K562 (cell line): Measurements from ENCODE around the gene POMGNT2. TPM values are rescaled to one million over a fixed set of nuclear protein-coding genes. Genes with fewer than 3 reads are reported as not detected.
A peak's percentile ranks its signal among the peaks of the same experiment; 100 is the strongest.

ENCODE experiments used
- ATF6 ChIP-seq: sonication (generic); formaldehyde crosslinking; IDR thresholded peaks from 2 replicates; pipeline ENCODE4 v1.4.0; 2020; ENCODE audit warnings: mild to moderate bottlenecking, missing genetic modification reagents
- C11orf30 ChIP-seq: fragments of 450-650 bp; IDR thresholded peaks from 2 replicates; pipeline ENCODE4 v1.6.1; 2016; ENCODE audit warnings: low read depth, mild to moderate bottlenecking
- FIP1L1 ChIP-seq: fragments of 200-400 bp; formaldehyde crosslinking; IDR thresholded peaks from 2 replicates; pipeline ENCODE4 v1.6.1; 2018; ENCODE audit warnings: mild to moderate bottlenecking, low read depth, low read length; ENCODE audit not compliant: poor library complexity, severe bottlenecking
- FOXA3 ChIP-seq, 2 experiments: fragments of 450-650 bp in 1 of 2; sonication (generic) in 1 of 2; formaldehyde crosslinking; IDR thresholded peaks in 1 of 2; conservative IDR thresholded peaks in 1 of 2; 2 replicates each; pipeline versions ENCODE4 v1.4.0 to v1.8.0; 2020 to 2022; ENCODE audit warnings: mild to moderate bottlenecking in 2 of 2, missing genetic modification reagents in 1 of 2
- HMG20A ChIP-seq: fragments of 450-650 bp; formaldehyde crosslinking; conservative IDR thresholded peaks from 2 replicates; pipeline ENCODE4 v1.4.0; 2020; ENCODE audit warnings: mild to moderate bottlenecking, mixed read lengths
- HMGN3 ChIP-seq: IDR thresholded peaks from 2 replicates; pipeline ENCODE4 v1.6.1; 2011; ENCODE audit warnings: borderline replicate concordance, low read depth, mild to moderate bottlenecking, mixed read lengths, low read length; ENCODE audit not compliant: insufficient read length; ENCODE audit errors: extremely low read depth
- LEF1 ChIP-seq: fragments of 450-650 bp; IDR thresholded peaks from 2 replicates; pipeline ENCODE4 v1.6.1; 2016; ENCODE audit warnings: mild to moderate bottlenecking
- NCOA1 ChIP-seq: fragments of 450-650 bp; IDR thresholded peaks from 2 replicates; pipeline ENCODE4 v1.6.1; 2016; ENCODE audit warnings: low read depth
- POLR2G ChIP-seq: fragments of 200-400 bp; formaldehyde crosslinking; IDR thresholded peaks from 2 replicates; pipeline ENCODE4 v1.6.1; 2017; ENCODE audit warnings: low read depth, mild to moderate bottlenecking, antibody characterized with exemption, low read length, moderate library complexity
- RB1 ChIP-seq: fragments of 450-650 bp; IDR thresholded peaks from 2 replicates; pipeline ENCODE4 v1.6.1; 2017; ENCODE audit warnings: low read depth, mild to moderate bottlenecking
- TEAD2 ChIP-seq: fragments of 450-650 bp; IDR thresholded peaks from 2 replicates; pipeline ENCODE4 v1.6.1; 2016; ENCODE audit warnings: missing genetic modification characterization, control low read depth, missing compliant biosample characterization
- ZBTB7A ChIP-seq: IDR thresholded peaks from 2 replicates; pipeline ENCODE4 v1.6.1; 2011; ENCODE audit warnings: low read depth, mild to moderate bottlenecking, low read length, moderate library complexity, borderline replicate concordance; ENCODE audit not compliant: control insufficient read depth
- ZNF263 ChIP-seq: sonication (generic); formaldehyde crosslinking; IDR thresholded peaks from 2 replicates; pipeline ENCODE4 v1.8.0; 2022; ENCODE audit warnings: mild to moderate bottlenecking, missing genetic modification reagents, borderline replicate concordance
- ZNF395 ChIP-seq: fragments of 200-800 bp; sonication (Bioruptor generic); IDR thresholded peaks from 2 replicates; pipeline ENCODE4 v1.6.1; 2017; ENCODE audit warnings: missing genetic modification characterization, missing compliant biosample characterization
- polyA plus RNA-seq, 8 experiments: library from polyadenylated mRNA; depleted of rRNA in 4 of 8; stranded (reverse) in 5 of 8; unstranded in 3 of 8; fragments of >200 nt; fragmentation: Nextera tagmentation in 2 of 8; fragmentation: Illumina TruSeq in 1 of 8; extraction: Ambion mirVana in 2 of 8; extraction: Trizol in 1 of 8; gene quantifications; 2 replicates each; pipeline versions ENCODE4 v1.2.1 to v1.2.3, GENCODE V29; 2011 to 2014; ENCODE audit warnings: inconsistent platforms in 1 of 8, missing spikeins in 1 of 8
- total RNA-seq, 7 experiments: library from RNA; depleted of rRNA in 6 of 7; stranded (reverse); fragments of >200 nt in 6 of 7; fragmentation: Illumina TruSeq in 2 of 7; extraction: Trizol in 2 of 7; gene quantifications; 2 replicates each; pipeline versions ENCODE4 v1.2.1 to v1.2.3, GENCODE V29; 2011 to 2021; ENCODE audit warnings: low replicate concordance in 1 of 7
- TF ChIP-seq, protein P1 (sequence below): fragments of 450-650 bp; formaldehyde crosslinking; IDR thresholded peaks from 2 replicates; pipeline ENCODE4 v1.4.0; 2020; ENCODE audit warnings: mild to moderate bottlenecking, moderate library complexity
- TF ChIP-seq, protein P2 (sequence below): sonication (generic); formaldehyde crosslinking; IDR thresholded peaks from 2 replicates; pipeline ENCODE4 v1.8.1; 2022; ENCODE audit warnings: missing genetic modification reagents
- TF ChIP-seq, protein P3 (sequence below): fragments of 250-450 bp; sonication (Bioruptor Pico); IDR thresholded peaks from 2 replicates; pipeline ENCODE4 v1.8.0; 2021; ENCODE audit warnings: borderline replicate concordance, mild to moderate bottlenecking, moderate library complexity; ENCODE audit not compliant: poor library complexity, severe bottlenecking

Gene POMGNT2
- total and polyA plus RNA-seq, 9 of the 15 experiments (the other 6 are each of a cell fraction or from before 2014, with no cell fraction given): 0.65 to 14.1 (median 10.3) TPM

DNA sequence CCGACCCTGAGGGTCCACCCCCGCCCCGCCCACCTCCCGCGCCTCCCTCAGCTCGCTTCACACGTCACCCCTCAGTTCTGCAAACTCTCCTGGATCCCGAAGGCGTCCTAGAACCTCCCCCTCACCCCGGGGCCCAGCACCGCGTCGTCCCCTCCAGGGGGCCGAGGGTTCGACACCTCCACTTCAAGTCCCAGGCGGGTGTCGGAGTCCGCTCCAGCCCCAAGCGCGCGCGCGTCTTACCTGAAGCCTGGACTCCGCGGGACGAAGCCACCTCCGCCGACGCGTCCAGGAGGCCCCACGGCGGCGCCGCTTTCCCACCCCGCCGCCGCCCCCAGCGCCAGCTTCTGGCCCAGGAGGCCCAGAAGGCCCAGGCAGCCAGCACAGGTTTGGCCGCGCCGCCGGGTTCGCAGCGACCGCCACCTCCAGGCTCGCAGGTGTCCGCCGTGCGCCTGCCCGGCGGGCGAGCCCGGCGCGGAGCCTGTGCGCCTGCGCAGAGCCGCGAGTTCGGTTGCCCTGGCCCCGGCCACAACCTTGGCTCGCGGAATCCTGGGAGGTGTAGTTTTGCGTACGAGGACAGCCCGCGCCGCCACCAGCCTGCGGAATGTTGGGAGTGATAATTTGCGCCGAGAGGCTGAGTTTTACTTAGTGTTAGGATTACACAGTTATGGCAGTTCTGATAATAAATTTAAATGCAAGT lies at the start of gene POMGNT2 (continued):
- TF ChIP-seq POLR2G (peak; percentile 84), RB1 (peak; percentile 90), ZNF395 (CRISPR knock-in tag) (peak; percentile 55; the same call in 1 of the 2 replicates), HMGN3 (peak; percentile 51), ZNF263 (CRISPR knock-in tag) (no peak), FIP1L1 (no peak), FOXA3 (CRISPR knock-in tag; conservative IDR thresholded peaks at IDR 0.05 in 1 of 2, IDR thresholded peaks at IDR 0.05 in 1 of 2) (no peak), NCOA1 (no peak), LEF1 (no peak), TEAD2 (tag) (no peak), ATF6 (CRISPR knock-in tag) (no peak), C11orf30 (no peak), ZBTB7A (0 out of 2 replicates have a peak, but pooled peaks have one; percentile 18), HMG20A (no peak)
- TF ChIP-seq, protein P1, sequence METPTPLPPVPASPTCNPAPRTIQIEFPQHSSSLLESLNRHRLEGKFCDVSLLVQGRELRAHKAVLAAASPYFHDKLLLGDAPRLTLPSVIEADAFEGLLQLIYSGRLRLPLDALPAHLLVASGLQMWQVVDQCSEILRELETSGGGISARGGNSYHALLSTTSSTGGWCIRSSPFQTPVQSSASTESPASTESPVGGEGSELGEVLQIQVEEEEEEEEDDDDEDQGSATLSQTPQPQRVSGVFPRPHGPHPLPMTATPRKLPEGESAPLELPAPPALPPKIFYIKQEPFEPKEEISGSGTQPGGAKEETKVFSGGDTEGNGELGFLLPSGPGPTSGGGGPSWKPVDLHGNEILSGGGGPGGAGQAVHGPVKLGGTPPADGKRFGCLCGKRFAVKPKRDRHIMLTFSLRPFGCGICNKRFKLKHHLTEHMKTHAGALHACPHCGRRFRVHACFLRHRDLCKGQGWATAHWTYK: peak; percentile 21; the same call in 1 of the 2 replicates
- TF ChIP-seq, protein P2, sequence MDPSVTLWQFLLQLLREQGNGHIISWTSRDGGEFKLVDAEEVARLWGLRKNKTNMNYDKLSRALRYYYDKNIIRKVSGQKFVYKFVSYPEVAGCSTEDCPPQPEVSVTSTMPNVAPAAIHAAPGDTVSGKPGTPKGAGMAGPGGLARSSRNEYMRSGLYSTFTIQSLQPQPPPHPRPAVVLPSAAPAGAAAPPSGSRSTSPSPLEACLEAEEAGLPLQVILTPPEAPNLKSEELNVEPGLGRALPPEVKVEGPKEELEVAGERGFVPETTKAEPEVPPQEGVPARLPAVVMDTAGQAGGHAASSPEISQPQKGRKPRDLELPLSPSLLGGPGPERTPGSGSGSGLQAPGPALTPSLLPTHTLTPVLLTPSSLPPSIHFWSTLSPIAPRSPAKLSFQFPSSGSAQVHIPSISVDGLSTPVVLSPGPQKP: no peak
- TF ChIP-seq, protein P3, sequence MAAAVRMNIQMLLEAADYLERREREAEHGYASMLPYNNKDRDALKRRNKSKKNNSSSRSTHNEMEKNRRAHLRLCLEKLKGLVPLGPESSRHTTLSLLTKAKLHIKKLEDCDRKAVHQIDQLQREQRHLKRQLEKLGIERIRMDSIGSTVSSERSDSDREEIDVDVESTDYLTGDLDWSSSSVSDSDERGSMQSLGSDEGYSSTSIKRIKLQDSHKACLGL (CRISPR knock-in tag): no peak
